Kidney (tissue), 14 donors: Measurements from ENCODE around the gene NDC1. TPM values are rescaled to one million over a fixed set of nuclear protein-coding genes. Genes with fewer than 3 reads are reported as not detected.

Experiments
- DNase-seq, 5 donors: peaks; one replicate each; pipeline ENCODE4 v3.0.0-alpha.2; 2013 to 2020
- FAIRE-seq: peaks from 2 replicates; lab custom pipeline; 2012; peaks lifted over from hg19 to GRCh38; lab: Jason Lieb, UNC
- H3K27ac ChIP-seq, 2 donors: one replicate each; pipeline ENCODE4 v1.7.0; 2013; ENCODE audit warnings: low read depth in 2 of 2, low read length in 2 of 2, inconsistent platforms in 1 of 2
- H3K27me3 ChIP-seq: one replicate; pipeline ENCODE4 v1.7.1; 2013; ENCODE audit warnings: low read length, inconsistent platforms; ENCODE audit not compliant: control insufficient read depth, insufficient read depth
- H3K36me3 ChIP-seq, 3 donors: one replicate each; pipeline versions ENCODE4 v1.7.0 to v1.7.1; 2013; ENCODE audit warnings: low read length in 3 of 3, control low read depth in 1 of 3, inconsistent platforms in 1 of 3; ENCODE audit not compliant: insufficient read depth in 3 of 3, control insufficient read depth in 2 of 3
- H3K4me1 ChIP-seq, 3 donors: one replicate each; pipeline versions ENCODE4 v1.7.0 to v1.7.1; 2013; ENCODE audit warnings: low read length in 3 of 3, inconsistent platforms in 1 of 3, low read depth in 1 of 3; ENCODE audit not compliant: control insufficient read depth in 2 of 3, insufficient read depth in 2 of 3
- H3K4me3 ChIP-seq, 3 donors: one replicate each; pipeline versions ENCODE4 v1.7.0 to v1.8.1; 2013; ENCODE audit warnings: low read length in 3 of 3, control low read depth in 1 of 3, inconsistent platforms in 1 of 3
- H3K9ac ChIP-seq, 3 donors: one replicate each; pipeline versions ENCODE4 v1.7.0 to v1.7.1; 2013; ENCODE audit warnings: low read length in 3 of 3, control low read depth in 1 of 3, inconsistent platforms in 1 of 3
- H3K9me3 ChIP-seq, 3 donors: one replicate each; pipeline versions ENCODE4 v1.7.0 to v1.7.1; 2013; ENCODE audit warnings: low read length in 3 of 3, control low read depth in 1 of 3, inconsistent platforms in 1 of 3; ENCODE audit not compliant: control insufficient read depth in 2 of 3, insufficient read depth in 1 of 3
- CTCF ChIP-seq: IDR thresholded peaks from 3 replicates; pipeline ENCODE4 v1.5.1; 2012; ENCODE audit warnings: mild to moderate bottlenecking, moderate library complexity, borderline replicate concordance; ENCODE audit not compliant: insufficient read depth; ENCODE audit errors: extremely low read depth
- intact Hi-C: fragments of 100-400 bp; cut with DNase I; formaldehyde crosslinking; loops from one replicate; pipeline ENCODE4 v1.11.1; 2022
- polyA plus RNA-seq: library from polyadenylated mRNA; stranded (reverse); fragments of 350-450 nt; fragmentation: Illumina TruSeq; extraction: RNeasy Lipid Tissue Mini Kit (QIAGEN cat#74804); gene quantifications from one replicate; pipeline ENCODE4 v1.2.3, GENCODE V29; 2014; ENCODE audit warnings: low read depth, low replicate concordance; ENCODE audit not compliant: insufficient read depth
- total RNA-seq: library from RNA; stranded (reverse); fragmentation: NEBNext Ultra II Directional; extraction: Animal tissue kit (Norgen Biotek cat#: 25700); gene quantifications from one replicate; pipeline ENCODE4 v1.2.1, GENCODE V29; 2021
- donor health status: control.
- donor health status: control.
- donor health status: control.
- donor health status: control.
- donor health status: control.
- donor health status: DM: yes; HTN: yes; CAD: no.
- donor health status: Normal renal cell carcinoma (clear cell type).

The NDC1 gene
- total and polyA plus RNA-seq, 2 donors from 2014 or later: 5.6 to 8.5 TPM

GRCh38 chr1:53869454-53870117 lies 31.5 kb upstream of the NDC1 start:
- FAIRE-seq (no peak), DNase-seq (no peak)

GRCh38 chr1:53868565-53868964 lies 30.5 kb upstream of the NDC1 start:
- Histone ChIP-seq H3K4me1 (no peaks in the 10 kb centered on the region), H3K9me3 (no peaks in the 10 kb centered on the region), H3K9ac (no peak overlapping the region), H3K27me3 (no peaks in the 10 kb centered on the region), H3K4me3 (no peak overlapping the region), H3K36me3 (peaks cover 0 to 25% (median 14%) of the 10 kb centered on the region in 3 donors), H3K27ac (no peak overlapping the region)
- intact Hi-C loops: no loop called here
- no peak for TF ChIP-seq CTCF
- DNase-seq: no peak
- no peak for FAIRE-seq

More at GRCh38 chr1:53869454-53870117, 31.5 kb upstream of the NDC1 start:
- Histone ChIP-seq H3K4me1 (no peaks in the 10 kb centered on the region), H3K36me3 (peaks cover 0 to 25% (median 14%) of the 10 kb centered on the region in 3 donors), H3K9me3 (no peaks in the 10 kb centered on the region), H3K27me3 (no peaks in the 10 kb centered on the region), H3K27ac (no peak overlapping the region), H3K4me3 (no peak overlapping the region), H3K9ac (no peak overlapping the region)
- no peak for TF ChIP-seq CTCF
- intact Hi-C loops: no loop called here

GRCh38 chr1:53862507-53862906 lies 24.4 kb upstream of the NDC1 start:
- no peak for TF ChIP-seq CTCF
- no peak overlapping the region for H3K4me3 ChIP-seq
- no peaks in the 10 kb centered on the region for H3K9me3 ChIP-seq
- intact Hi-C loops: no loop called here
- H3K27me3 ChIP-seq: no peaks in the 10 kb centered on the region
- no peak overlapping the region for H3K9ac ChIP-seq
- no peaks in the 10 kb centered on the region for H3K4me1 ChIP-seq
- H3K27ac ChIP-seq: no peak overlapping the region
- no peak for DNase-seq
- FAIRE-seq: no peak
- peaks cover 0 to 18% (median 10%) of the 10 kb centered on the region in 3 donors for H3K36me3 ChIP-seq
